Cerebellar nuclear complex (tissue), 1 donor: Measurements from ENCODE around the gene CCDC61.
A peak's percentile ranks its signal among the peaks of the same experiment; 100 is the strongest.

Experiments used
- DNase-seq, 2 experiments: peaks; one replicate each; lab custom pipeline; 2025; lab: John Stamatoyannopoulos, UW

Gene CCDC61

DNA sequence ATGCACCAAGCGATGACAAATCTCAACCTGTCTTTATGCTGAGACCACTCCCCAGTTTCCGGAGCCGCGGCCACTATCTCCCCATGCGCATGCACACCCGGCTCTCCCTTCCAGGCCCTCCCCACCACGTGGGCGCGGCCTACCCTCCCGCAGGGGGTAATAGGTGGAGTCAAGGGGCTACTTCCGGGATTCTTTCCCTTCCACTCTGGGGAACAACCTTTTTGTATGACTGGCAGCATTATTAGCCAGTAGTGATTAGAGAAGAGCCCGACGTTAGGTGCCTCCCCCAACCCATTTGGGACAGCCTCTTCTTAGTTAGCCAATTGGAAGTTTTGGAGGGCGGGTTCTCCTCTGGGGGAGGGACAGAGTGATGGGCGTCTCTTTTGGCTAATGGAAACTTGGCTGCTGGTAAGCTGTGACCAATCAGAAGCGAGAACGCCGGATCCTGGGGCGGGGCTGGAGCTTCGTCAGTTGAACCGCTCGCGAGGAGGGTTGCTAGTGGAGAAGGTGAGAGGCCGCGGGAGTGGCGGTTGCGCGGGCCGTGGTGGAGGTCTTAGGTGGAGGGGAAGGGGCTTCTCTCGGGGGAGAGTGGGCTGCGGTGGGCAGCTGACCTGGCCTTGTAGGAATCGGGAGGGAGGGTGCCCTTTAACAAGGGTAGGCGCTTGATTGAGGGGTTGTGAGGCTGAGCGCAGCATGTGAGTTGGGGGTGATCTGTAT lies at the start of gene CCDC61:
CCDC61 (plus strand) TSS at position 470 of the 717 bp plus-strand sequence. CDS start 7,552 bp downstream, outside the sequence.
- peak; percentile 99 for DNase-seq

- no peak for DNase-seq
These were observed 47.3 kb upstream of the CCDC61 start for GRCh38 chr19:45947926-45948325.

- DNase-seq, result no peak
These were observed 43.0 kb upstream of the CCDC61 start for GRCh38 chr19:45952341-45952685.

- DNase-seq, result no peak
These were observed 42.4 kb upstream of the CCDC61 start for GRCh38 chr19:45952686-45953505.

DNA sequence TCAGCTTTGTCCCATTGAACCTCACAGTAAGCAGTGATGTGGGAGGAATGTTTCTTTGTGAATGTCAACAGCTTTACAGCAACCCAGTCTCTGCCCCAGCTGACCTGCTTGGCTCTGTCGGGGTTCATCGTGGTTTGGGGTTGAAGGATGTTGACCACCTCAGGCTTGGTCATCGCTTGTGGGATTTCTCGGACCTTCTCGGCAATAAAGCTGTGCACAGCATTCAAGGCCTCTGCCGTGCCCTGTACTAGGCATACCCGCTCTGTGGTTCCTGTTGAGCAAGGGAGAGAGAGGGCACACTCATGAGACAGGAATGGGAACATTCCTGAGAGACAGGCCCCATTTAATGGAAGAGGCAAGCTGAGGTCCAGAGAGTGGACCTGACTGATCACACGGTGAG lies 41.6 kb upstream of the CCDC61 start:
- no peak for DNase-seq

GRCh38 chr19:45954156-45954555 lies 41.1 kb upstream of the CCDC61 start:
- no peak for DNase-seq

- DNase-seq, result no peak
These were observed 39.2 kb upstream of the CCDC61 start for GRCh38 chr19:45955905-45956608.

- no peak for DNase-seq
These were observed 36.9 kb upstream of the CCDC61 start for GRCh38 chr19:45958320-45958719.

DNA sequence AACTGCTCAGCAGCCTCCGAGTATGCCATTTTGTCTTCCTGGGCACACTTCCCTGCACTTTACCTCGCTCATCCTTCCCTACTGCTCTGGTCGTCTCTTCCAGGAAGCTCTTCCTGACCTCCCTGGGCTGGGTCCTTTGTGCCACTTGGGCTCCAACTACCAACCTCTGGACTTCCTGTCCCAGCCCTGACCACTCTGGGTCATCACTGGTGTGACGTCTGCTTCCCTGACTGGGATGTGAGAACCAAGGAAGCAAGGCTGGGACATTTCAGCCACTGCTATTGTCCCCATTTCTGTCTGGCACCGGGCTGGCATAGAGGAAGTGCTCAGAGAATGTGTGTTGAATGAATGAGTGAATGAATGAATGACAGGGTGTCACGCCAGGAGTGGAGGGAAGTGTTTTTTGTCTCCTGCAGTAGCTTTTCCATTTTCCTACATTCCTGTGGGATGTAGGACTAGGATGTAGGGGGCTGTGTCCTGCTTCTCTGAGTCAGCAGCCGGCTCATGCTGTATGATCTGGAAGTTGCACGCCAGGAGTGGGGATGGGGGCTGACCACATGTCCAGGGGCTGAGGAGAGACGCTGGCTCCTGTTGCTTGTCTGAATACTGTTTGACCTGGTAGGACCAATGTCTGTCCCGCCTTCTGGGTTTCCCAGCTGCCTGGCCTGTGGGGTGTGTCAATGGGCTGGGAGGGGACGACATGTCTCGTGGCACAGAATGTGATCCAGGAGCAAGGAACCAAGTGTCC lies 36.3 kb upstream of the CCDC61 start:
- DNase-seq, result no peak

- DNase-seq, result no peak
These were observed 35.7 kb upstream of the CCDC61 start for GRCh38 chr19:45959517-45960025.

GRCh38 chr19:45960595-45961235 lies 34.6 kb upstream of the CCDC61 start:
- no peak for DNase-seq

GRCh38 chr19:45962021-45962420 lies 33.2 kb upstream of the CCDC61 start:
- DNase-seq, result no peak

DNA sequence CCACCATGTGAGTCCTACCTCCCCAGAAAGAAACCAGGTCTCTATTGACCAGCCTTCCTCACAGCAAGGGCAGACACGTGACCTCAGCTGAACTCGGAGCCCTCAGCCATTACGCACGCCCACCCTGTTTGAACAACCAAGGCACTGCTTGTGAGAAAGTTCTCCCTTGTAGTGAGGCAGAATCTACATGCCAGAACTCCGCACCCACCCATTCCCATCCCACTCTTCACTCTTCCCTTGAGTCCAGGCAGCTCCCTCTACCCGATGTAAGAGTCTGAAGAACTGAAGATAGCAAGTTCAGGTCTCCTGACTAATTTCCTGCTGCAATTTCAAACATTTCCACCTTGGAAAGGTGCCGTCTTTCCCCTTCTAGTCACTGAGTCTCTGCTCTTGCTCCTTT lies 28.0 kb upstream of the CCDC61 start:
- no peak for DNase-seq

- no peak for DNase-seq
These were observed 26.6 kb upstream of the CCDC61 start for GRCh38 chr19:45968626-45969025.

DNA sequence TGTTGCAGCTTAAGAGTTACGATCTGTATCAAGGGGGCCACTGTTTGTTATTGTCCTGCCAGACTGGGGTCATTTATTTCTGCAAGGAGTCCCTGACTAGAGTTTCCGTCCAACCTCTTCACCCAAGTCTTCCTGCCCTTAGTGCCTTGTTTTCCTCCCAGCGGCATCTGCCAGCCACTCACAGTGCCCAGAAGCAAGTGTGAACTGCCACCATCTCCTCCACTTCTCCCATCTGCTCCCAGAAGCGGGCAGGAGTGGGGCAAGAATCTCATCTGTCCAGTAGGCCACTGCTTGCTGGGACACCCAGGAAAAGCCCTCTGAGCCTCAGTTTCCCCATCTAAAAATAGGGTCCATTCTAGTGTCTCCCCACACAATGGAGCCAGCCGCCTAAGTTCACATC lies 25.6 kb upstream of the CCDC61 start:
- DNase-seq, result no peak

- DNase-seq, result no peak
These were observed 23.9 kb upstream of the CCDC61 start for GRCh38 chr19:45971260-45971902.

- DNase-seq, result no peak
These were observed 23.0 kb upstream of the CCDC61 start for GRCh38 chr19:45972081-45972946.

- no peak for DNase-seq
These were observed 22.2 kb upstream of the CCDC61 start for GRCh38 chr19:45972947-45973540.

DNA sequence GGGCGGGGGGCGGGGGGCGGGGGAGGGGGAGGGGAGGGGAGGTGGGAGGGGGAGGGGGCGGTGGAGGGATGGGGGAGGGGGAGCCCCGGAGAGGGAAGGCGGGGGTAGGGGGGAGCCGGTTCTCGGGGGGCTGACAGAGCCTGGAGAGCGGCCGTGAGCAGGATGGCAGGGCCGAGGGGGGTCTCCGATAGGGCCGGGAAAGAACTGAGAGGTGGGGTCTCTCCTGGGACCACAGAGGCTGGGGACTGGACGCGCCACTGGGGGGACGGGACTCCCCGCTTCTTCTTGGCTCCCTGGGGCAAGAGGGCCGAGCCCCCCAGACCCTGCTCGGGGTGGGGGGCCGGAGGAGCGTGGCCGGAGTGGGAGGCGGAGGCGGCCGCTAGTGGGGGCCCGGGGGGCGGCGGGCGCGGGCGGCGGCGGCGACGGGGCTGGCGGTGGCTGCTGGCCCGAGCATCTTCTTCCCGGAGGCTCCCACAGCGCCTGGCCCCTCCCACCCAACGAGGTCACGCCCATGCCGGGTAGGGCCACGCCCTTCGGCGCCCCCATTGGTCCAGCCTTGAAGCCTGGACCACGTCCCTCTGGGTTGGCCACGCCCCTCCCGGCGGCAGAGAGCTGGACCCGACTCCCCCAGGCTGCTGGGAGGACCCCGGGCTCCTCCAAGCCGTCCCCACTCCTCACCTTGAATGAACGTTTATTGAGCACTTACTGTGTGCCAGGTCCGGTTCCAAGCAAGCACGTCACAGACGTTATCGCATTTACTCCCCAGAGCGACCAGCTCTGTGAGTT lies 21.5 kb upstream of the CCDC61 start, which contains the start of gene NOVA2:
NOVA2 (minus strand) TSS at position 313 of the 786 bp plus-strand sequence. CDS start 514 bp downstream, outside the sequence.
- peak; percentile 20 to 78 for DNase-seq
